GM21423 (cell line): ENCODE data around the gene TFDP1.

Experiments
- ATAC-seq: cut with Tn5 transposase; IDR thresholded peaks from one replicate; pipeline ENCODE4 v1.9.1; 2021; ENCODE audit warnings: mild to moderate bottlenecking, moderate library complexity; ENCODE audit not compliant: unreplicated experiment

The TFDP1 gene, protein sequence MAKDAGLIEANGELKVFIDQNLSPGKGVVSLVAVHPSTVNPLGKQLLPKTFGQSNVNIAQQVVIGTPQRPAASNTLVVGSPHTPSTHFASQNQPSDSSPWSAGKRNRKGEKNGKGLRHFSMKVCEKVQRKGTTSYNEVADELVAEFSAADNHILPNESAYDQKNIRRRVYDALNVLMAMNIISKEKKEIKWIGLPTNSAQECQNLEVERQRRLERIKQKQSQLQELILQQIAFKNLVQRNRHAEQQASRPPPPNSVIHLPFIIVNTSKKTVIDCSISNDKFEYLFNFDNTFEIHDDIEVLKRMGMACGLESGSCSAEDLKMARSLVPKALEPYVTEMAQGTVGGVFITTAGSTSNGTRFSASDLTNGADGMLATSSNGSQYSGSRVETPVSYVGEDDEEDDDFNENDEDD

DNA sequence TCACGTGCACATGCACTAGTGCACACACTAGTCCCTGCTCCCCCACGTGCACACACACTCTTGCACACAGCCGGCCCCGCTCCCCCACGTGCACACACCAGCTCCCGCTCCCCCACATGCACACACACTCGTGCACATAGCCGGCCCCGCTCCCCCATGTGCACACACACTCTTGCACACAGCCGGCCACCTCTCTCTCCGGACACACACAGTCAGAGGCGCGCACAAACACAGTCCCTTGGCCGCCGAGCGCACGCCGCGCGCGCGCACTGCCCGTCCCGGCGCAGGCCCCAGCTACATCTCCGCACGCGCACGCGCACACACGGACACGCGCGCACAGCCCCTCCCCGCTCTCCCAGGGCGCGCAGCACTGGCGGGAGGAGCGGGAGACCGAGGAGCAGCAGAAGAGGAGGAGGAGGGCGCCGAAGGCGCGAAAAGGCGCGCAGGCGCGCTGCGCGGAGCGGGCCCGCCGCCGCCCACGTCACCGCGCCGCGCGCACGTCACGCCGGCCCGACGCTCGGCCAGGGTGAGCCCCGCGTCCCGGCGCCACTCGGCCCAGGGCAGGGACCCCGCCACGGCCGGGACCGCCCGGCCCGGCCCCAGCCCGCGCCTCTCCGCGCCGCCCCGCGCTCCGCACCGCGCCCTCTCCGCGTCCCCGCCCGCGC is at the start of gene TFDP1:
Gene TFDP1, plus strand, starts transcription at position 549 of the 665 bp plus-strand sequence. CDS start 1,085 bp downstream, outside the sequence.
- ATAC-seq, result peak; percentile 79

DNA sequence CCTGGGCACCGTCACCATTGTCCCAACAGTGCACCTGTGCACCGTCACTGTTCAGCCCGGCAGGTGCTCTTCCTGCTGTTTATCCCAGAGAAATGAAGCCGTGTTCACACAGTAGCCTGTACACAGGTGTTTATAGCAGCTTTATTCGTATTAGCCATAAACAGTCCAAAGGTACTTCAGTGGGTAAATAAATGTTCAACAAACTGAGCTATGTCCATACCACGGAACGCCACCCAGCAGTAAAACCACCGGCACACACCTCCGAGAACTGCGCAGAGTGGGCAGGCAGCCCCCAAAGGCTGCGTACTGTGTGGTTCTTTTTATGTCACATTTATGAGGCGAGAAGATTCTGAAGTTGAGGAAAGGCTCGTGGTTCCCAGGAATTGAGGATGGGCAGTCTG is 49.2 kb upstream of the TFDP1 start:
- ATAC-seq, result no peak

DNA sequence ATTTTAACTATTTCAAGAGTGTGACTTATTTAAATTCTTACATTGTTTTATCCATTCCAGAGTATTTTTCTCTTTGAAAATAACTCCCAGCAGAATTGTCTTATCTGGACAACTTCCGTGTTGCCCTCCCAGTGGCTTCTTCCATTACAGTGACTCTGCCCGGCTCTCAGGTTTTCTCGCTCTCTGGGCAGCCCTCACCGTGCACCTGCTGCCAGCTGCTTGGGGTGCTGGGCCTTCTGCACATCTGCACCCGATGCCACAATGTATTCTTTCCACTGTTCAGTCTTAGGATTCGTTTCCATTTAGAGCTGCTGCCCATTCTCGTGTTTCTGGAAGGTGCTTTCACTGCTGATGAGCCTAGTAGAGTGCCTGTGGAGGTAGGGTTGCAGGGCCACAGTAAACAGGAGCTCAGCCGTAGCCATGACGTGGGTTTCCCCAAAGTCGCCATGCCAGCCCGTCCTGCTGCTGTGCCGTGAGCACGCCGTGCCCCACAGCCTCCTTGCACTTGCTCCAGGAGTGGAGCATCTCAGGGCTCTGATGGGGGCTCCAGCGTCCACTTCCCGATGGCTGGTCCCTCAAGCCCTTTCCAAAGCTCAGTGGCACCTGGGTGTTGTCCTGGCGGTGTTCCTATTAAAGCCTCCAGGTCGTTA is 48.0 kb upstream of the TFDP1 start:
- ATAC-seq, result no peak

DNA sequence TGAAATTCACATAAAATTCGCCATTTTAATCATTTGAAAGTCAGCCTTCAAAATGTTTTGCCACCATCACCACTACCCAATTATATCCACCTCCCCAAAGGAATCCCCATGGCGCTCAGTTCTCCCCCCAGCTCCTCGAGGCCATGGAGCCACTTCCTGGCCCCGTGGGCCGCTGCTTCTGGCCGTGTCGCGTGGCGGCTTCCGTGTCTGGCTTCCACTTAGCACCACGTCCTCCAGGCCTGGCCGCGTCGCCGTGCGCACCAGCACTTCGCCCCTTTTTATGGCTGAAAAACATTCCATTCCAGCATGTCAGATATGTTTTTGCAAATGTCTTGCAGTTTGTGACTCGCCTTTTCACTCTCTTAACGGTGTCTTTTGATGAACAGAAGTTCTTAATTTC is 47.3 kb upstream of the TFDP1 start:
- no peak for ATAC-seq

DNA sequence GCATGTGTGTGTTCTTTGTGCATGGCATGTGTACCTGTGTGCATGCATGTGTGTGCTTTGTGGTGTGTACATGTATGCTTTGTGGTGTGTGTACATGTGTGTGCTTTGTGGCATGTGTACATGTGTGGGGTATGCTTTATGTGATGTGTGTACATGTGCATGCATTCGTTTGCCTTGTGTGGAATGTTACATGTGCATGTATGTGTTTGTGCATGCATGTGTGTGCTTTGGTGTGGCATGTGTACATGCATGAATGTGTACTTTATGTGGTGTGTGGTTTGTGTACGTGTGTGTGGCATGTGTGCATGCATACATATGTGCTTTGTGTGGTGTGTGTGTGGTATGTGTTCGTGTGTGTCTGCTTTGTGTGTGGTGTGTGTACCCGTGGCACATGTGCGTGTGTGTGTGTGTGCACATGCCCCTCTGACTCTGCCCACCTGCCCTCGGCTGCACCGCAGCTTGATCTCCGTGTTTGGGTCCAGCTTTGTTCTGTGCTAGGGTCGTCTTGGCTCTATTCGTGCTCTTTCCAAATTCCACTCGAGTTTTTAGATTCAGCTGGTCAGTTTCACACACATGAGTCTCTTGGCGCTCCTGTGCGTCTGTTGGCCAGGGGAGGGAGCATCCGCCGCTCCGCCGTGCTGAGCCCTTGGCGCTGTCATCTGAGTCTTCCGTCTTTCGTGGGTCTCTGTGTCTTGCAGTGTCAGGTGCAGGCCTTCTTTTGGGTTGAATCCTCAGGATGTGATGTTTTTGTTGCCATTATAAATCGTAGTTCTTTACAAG is 46.5 kb upstream of the TFDP1 start:
- ATAC-seq, result no peak

DNA sequence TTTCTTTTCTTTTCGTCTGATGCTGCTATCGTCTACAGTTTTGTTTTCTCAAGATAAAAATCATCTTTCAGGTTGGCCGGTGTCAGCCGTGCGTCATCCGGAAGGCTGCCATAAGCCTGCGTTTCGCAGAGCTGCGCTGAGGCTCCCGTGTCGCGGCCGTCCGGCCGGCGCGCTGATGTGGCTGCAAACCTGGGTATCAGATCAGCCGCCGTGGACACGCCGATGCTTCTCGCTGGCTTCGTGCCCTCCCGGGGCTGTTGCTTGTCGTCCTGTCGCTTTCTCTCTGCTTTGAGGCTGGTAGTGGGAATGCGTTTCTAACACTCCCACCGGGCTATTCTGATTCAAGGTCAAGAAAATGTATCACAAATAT is 45.9 kb upstream of the TFDP1 start:
- ATAC-seq, result no peak

GRCh38 chr13:113539176-113539575 is 45.4 kb upstream of the TFDP1 start:
- ATAC-seq, result no peak

DNA sequence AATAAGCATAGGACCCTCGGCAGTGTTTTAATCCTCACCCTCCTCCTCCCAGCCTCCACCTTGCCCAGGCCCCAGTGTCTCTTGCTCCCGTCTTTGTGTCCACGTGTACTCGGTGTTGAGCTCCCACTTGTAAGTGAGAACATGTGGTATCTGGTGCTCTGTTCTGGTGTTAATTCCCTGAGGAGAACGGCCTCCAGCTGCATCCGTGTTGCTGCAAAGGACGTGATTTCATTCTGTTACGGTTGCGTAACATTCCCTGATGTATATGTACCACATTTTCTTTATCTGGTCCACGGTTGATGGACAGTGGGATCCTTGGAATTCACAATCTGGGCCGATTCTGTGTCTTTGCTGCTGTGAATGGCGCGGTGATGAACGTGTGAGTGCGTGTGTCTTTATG is 44.7 kb upstream of the TFDP1 start:
- no peak for ATAC-seq

DNA sequence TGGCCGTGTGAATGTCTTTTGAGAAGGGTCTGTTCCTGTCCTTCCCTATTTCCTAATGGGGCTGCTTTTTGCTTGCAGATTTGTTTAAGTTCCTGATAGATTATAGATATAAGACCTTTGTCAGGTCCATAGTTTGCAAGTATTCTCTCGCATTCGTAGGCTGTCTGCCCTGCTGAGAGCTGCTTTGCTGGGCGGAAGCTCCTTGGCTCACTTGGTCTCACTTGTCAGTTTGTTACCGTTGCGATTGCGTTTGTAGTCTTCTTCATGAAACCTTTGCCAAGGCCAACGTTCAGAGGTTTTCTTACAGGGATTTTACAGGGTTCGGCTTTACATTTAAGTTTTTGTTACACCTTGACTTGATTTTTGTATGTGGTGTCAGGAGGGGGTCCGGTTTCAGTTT is 44.0 kb upstream of the TFDP1 start:
- ATAC-seq, result no peak

GRCh38 chr13:113542751-113543424 is 41.7 kb upstream of the TFDP1 start:
- ATAC-seq, result no peak

GRCh38 chr13:113544071-113544891 is 40.3 kb upstream of the TFDP1 start:
- ATAC-seq, result no peak

GRCh38 chr13:113544896-113545295 is 39.7 kb upstream of the TFDP1 start:
- no peak for ATAC-seq

DNA sequence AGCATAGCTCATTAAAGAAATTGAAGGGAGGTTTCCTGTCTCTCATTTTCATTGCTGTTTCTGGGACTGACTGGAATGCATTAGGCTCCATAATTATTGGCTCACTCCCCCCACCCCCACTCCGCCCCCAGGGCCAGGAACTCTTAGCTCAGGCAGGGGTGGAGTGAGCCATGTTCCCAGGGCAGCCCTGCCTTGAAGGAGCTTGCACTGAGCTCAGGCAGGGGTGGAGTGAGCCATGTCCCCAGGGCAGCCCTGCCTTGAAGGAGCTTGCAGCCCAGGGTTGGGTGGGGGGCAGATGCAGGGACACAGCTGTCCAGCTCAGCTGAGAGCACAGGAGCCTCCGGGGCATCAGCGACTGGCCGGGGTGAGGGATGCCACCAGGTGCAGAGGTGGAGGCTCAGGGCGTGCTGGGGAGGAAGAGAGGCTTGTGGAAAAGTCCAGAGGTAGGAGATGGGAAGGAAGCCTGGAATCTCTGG is 39.1 kb upstream of the TFDP1 start:
- ATAC-seq, result no peak

- ATAC-seq, result no peak
These were observed 38.5 kb upstream of the TFDP1 start for GRCh38 chr13:113545931-113546516.

DNA sequence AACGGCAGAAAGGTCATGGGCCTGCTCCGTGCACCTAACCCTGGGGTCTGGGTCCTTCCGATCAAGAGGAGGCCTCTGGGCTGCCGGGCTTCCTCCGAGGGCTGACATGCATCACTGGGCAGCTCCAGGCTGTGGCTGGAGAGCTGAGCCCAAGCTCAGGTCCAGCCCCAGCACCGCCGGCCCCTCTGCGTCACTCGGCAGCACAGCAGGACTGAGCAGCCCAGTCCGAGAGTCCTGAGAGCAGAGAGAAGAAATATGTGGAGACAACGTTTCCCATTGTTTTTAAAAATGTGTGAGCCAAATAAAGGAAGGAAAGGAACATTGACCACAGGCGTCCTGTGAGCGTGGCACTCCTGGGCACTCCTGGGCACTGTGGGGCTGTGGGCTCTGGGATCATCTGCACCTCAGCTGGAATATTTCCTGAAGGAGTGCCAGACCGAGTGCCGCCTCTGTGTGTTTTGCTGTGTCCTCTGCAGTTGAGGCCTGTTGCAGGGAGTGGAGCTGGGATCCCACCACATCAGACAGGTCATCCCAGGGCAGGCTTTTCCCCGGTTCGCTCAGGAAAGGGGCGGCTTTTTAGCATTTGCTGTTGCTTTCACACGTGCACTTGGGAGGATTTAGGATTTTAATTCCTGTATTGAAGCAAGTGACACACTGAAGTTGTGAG is 37.8 kb upstream of the TFDP1 start:
- ATAC-seq, result no peak

GRCh38 chr13:113547238-113547971 is 37.1 kb upstream of the TFDP1 start:
- ATAC-seq, result no peak

GRCh38 chr13:113548171-113548641 is 36.3 kb upstream of the TFDP1 start:
- ATAC-seq, result no peak
